NCI-H1436 (cell line): ENCODE measurements around the gene TBX1.
"Not testable (repeated sequence)": the region's sequence is repeated elsewhere in the genome, so short reads cannot be mapped to it uniquely, and the experiment has no call there.

Experiments used
- DNase-seq: peaks from one replicate; lab custom pipeline; 2025; lab: John Stamatoyannopoulos, UW

TBX1 gene

DNA sequence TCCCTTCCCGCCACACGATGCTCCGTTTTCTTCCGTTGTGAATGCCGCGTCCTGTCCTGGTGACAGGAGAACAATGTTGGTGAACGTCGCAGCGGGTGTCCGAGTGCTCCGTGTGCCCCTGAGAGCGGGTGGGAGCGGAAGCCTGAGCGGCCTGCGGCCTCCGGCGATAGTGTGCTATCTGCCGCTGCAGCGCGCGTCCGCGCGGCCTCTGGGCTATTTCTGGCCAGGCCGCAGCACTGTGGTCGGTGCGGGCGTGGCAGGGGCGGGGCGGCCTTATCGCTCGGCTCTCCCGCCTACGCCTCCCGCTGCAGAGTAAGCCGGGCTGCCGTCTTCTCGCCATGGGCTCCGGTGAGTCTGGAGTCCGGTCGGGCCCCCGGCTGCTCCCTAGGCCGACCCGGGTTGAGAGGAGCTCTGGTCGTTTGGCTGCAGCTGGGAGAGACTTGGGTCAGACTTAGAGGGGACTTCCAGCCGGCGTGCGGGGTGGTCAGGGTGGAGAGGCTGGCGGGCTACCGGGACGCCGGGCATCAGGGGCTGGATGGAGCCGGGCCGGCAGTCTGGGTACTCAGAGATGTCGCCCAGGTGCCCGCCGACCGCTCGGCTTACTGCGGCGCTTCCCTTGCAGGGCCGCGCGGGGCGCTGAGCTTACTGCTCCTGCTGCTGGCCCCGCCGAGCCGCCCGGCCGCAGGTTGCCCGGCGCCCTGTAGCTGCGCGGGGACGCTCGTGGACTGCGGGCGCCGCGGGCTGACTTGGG lies 37.2 kb upstream of the TBX1 start, which contains the start of gene GP1BB:
GP1BB (plus strand) TSS at position 308 of the 751 bp plus-strand sequence; CDS start at position 339, 31 bp downstream.
- no peak for DNase-seq

DNA sequence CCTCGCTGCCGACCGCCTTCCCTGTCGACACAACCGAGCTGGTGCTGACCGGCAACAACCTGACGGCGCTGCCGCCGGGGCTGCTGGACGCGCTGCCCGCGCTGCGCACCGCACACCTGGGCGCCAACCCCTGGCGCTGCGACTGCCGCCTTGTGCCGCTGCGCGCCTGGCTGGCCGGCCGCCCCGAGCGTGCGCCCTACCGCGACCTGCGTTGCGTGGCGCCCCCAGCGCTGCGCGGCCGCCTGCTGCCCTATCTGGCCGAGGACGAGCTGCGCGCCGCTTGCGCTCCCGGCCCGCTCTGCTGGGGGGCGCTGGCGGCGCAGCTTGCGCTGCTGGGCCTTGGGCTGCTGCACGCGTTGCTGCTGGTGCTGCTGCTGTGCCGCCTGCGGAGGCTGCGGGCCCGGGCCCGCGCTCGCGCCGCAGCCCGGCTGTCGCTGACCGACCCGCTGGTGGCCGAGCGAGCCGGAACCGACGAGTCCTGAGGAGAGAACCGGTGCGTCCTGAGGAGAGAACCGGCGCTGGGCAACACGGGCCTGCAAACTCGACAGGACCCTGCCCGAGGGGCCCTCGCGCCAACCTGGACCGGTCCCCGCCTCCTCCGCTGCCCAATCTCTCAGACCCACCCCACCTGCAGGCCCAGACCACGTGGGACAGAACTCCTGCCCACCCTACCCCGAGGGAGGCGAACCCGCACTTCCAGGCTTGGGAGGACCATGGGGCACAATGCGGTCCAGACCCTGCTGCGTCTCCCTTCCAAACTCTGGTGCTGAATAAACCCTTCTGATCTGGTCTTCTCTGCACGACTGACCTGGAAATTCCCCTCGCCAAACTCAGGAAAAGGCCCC lies 36.4 kb upstream of the TBX1 start:
- no peak for DNase-seq

DNA sequence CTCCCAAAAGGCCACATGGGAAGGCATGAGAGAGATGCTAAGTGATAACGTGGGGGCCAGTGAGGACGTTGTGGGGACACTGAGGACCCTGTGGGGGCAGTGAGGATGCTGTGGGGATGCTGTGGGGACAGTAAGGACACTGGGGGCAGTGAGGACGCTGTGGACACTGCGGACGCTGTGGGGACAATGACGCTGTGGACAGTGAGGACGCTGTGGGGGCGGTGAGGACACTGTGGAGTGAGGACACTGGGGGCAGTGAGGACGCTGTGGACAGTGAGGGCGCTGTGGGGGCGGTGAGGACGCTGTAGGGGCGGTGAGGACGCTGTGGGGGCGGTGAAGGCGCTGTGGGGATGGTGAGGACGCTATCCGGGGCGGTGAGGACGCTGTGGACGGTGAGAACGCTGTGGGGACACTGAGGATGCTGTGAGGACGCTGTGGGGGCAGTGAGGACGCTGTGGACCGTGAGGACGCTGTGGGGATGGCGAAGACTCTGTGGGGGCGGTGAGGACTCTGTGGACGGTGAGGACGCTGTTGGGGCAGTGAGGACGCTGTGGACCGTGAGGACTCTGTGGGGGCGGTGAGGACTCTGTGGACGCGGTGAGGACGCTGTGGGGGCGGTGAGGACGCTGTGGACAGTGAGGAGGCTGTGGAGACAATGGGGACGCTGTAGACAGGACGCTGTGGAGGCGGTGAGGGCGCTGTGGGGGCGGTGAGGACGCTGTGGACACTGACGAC lies 35.5 kb upstream of the TBX1 start:
- DNase-seq, result no peak

DNA sequence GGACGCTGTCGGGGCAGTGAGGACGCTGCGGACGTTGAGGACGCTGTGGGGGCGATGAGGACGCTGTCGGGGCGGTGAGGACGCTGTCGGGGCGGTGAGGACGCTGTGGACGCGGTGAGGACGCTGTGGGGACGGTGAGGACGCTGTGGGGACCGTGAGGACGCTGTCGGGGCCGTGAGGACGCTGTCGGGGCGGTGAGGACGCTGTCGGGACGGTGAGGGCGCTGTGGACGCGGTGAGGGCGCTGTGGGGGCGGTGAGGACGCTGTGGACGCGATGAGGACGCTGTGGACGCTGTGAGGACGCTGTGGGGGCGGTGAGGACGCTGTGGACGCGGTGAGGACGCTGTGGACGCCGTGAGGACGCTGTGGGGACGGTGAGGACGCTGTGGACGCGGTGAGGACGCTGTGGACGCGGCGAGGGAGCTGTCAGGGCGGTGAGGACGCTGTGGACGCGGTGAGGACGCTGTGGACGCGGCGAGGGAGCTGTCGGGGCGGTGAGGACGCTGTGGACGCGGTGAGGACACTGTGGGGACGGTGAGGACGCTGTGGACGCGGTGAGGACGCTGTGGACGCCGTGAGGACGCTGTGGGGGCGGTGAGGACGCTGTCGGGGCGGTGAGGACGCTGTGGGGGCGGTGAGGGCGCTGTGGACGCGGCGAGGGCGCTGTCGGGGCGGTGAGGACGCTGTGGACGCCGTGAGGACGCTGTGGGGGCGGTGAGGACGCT lies 34.4 kb upstream of the TBX1 start:
- DNase-seq, result not testable (repeated sequence)

DNA sequence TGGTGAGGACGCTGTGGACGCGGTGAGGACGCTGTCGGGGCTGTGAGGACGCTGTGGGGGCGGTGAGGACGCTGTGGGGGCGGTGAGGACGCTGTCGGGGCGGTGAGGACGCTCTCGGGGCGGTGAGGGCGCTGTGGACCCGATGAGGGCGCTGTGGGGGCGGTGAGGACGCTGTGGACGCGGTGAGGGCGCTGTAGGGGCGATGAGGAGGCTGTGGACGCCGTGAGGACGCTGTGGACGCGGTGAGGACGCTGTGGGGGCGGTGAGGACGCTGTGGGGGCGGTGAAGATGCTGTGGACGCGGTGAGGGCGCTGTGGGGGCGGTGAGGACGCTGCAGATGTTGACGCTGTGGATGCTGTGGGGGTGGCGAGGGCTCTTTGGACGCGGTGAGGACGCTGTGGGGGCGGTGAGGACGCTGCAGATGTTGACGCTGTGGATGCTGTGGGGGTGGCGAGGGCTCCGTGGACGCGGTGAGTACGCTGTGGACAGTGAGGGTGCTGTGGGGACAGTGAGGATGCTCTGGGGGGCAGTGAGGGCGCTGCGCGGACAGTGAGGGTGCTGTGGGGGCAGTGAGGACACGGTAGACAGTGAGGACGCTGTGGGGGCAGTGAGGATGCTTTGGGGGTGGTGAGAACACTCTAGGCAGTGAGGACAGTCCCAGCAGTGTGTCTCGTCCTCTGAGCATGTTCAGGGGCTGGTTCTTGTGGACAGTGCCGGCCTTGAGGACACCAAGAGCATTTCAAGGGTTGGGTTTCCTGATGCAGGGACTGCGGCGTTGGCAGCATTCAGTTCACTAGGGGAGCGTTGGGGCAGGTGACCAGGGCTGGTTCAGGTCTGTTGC lies 33.0 kb upstream of the TBX1 start:
- no peak for DNase-seq

DNA sequence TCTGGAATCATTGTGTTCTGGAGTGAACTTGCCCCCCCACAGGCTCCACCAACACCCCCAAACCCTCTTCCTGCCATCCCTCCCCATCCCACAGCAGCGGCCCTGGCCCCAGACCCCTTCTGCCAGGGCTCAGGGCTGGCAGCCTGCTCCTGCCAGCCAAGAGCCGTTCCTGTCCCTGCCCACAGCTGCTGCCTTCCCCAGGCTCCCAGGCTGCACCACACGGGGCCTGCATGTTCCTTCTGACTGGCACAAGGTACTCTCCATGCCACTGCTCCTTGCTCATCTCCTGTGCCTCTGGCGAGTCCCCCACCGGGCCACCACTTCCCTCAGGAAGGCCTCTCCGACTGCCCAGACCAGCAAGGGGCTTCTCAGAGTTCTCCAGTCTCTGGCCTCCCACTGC lies 32.3 kb upstream of the TBX1 start:
- no peak for DNase-seq

DNA sequence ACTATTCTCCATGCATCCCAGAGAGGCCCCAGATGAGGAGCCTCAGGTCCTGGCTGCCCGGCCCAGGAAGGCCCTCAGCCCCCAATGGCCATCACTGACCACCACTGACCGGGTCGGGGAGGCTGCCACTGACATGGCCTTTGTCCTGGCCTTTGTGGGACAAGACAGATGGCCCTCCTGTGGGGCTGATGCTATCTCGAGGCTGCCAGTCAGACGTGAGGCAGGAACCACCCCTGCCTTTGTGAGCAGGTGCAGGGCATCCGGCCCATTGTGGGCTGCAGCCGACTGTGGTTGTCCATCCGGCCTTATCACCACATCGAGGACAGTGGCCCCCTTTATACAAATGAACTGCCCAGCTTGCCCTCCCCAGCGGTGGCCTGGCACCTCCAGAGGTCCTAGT lies 31.7 kb upstream of the TBX1 start:
- DNase-seq, result no peak

DNA sequence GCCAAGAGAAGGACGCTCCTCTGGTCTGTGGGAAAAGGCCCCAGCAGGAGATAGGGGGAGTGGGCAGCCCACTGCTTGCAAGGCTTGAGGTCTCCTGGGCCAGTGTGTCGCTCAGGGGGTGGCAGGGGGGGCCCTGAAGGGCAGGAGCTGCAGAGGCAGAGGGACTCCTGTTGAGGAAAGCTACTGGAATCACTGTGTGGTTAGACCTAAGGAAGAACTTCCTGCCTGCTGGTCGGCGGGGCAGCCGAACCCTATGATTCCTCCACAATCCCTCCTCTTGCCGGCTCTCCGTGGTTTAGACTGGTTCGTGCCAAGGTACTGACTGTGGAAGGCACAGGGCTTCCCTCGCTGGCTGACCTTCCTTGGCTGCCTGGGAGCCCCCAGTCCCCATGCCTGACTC lies 31.1 kb upstream of the TBX1 start:
- DNase-seq, result no peak

DNA sequence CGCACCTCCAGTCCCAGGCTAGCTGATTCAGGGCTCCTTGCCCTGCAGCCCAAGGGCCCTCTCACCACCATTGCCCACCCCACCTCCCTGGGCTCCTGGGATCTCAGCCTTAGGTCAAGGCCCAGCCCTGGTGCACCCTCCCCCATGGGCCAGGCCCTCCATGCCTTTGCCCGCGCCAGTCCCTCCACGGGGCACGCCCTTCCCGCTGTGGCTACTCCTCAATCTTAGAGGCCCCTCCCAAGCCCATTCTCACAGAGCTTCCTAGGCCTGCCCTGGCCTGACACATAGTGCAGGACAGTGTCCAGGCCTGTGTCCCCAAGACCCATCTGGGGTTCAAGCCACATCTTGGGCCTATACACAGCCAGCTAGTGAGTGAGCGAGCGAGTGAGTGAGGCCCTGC lies 30.4 kb upstream of the TBX1 start:
- DNase-seq, result no peak

DNA sequence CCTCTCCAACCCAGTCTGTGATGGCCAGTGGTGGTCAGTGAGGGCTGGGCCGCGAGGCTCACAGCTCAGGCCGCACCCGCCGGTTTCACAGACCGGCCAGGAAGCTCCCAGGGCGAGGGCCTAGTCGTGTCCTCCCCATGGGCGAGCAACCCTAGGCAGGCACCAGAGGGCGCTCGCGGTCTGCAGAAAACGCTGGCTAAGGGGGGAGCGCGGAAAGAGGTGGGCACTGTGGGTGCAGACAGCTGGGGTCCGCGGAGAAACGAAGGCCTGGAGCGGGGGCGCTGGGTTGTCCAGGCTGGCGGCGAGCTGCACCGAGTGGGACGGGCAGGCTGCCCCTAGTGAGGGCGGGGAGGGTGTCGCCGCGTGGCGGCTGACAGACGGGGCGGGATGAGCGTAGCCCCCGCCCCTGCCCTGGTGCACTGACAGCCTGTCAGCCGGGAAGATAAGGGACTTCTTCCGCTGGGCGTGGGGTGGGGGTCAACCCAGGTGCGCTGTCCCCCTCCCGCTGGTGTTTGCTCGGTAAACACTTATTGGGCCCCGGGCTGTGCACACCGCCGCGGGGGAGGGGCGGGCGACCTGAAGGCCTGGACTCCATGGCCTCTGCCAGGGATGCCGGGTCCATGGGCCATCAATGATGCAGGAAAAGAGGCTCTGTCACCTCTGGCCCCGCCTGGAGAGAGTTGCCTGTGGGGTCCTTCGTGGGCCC lies 29.8 kb upstream of the TBX1 start:
- DNase-seq, result peak; percentile 45

DNA sequence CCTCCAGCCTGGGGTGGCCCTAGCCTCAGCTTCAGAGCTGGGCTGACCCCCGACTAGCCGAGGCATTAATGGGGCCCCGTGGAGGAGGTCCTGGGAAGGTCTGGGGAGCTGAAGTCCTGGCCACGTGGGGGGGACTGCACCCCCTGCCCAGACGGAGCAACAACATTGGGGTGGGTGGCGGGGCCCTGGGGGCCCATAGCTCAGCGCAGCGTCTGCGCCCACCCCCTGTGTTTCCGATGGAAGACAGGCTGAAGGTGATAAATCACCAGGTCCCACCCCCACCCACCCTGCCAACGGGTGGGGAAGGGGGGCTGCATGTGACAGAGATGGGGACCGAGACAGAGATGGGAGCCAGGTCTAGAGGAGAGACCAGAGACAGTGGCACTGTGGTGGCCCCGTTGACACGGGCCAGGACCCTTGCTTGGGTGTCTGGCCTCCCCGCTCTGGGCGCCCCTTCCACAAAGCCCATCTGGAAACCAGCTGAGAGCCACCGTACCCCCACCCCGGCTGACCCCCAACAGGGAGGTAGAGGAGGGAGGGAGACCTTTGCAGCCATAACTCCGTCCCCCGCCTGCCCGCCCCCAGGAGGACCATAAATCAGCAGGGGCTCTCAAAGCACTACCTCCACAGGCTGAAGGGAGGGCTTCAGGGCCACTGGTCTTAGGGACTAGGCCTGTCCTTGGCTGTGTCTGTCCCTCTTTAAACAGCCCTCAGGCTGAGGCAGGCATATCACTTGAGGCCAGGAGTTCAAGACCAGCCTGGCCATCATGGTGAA lies 29.0 kb upstream of the TBX1 start:
- DNase-seq, result no peak

DNA sequence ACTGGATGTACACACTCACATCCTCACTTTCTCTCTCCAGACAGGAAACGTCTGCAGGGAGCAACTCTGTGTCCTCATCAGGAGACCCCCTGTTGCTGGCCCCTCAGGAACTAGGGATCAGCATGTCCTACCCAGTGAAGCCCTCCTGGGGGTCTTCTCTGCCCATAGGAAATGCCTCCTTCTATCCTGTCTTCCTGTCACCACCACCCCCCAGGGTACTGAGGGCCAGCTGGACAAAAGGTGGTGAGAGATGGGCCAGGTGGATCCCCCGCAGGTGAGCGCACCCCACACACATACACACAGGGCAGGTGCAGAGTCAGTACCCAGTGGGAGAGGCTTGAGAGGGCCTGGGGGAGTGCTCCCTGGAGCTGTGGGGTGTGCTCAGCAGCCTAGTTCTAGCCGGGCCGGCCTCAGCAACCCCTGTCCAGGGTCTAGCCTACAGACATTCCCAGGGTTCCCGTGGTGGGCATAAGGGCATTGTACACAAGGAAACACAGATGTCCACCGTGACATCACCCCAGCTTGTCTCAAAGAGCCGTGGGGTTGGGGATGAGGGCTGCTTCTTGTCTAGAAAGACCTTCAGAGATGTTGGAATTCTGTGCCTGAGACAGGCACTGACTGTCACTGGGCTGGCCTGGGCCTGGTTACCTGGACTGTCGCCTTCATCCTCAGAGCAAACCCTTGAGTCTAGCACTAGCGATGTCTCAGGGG lies 28.0 kb upstream of the TBX1 start:
- DNase-seq, result no peak

DNA sequence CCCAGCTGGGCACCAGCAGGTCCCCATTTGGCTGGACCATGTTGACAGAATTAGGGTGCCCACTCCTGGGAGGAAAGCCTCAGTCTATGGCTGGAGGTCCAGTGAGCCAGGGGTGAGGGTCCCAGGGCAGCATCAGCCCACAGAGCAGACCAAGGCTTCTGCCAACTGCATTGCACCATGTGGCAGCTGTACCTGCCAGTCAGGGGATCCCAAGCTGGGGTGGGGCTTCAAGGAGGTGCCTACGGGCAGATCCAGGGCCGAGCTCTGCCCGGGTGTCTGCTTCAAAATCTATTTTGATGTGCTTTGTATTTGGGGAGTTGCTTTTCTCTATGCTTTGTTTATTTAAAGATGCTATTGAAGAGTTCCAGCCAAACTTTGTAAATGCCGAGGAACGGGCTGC lies 26.8 kb upstream of the TBX1 start:
- no peak for DNase-seq

DNA sequence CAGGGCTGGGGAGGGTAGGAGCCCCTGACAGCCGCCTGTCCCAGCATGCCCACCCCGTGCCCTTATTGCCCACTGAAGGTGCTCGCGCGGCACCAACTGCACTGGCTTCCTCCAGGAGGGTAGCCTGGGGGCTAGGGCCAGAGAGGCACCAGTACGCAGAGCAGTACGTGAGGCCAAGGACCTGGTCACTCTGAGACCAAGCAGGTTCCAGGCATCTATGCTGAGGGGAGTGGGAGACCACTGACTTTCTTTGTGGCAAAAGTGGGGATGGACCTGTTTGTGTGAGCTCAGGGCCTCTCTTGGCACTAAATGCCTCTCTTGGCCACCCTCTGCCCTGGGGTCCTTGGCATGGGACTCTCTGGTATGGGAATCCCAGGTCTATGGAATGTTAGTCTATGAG lies 26.4 kb upstream of the TBX1 start:
- DNase-seq, result no peak

DNA sequence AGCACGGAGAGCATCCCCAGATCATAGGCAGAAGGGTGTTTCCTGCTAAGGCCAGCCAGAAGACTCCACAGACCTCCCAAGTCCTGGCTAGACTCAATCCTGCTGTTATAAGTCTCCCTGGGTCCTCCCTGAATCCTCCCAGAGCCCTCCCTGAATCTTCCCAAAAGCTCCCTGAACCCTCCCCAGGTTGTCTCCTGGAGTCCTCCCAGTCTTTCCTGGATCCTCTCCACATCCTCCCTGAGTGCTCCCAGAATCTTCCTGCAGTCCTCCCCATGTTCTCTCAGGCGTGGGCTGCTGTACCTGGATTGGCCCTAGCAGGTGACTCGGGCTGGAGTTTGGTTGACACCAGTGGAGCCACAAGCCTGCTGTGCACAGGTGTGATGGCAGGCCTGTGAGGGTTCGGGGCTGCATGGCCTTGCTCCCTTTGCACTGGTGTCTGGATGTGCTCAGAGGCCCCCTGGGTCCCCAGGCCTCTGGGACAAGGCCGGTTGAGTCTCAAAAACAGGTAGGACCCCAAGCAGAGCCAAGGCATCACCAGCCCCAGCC lies 25.7 kb upstream of the TBX1 start:
- DNase-seq, result no peak

DNA sequence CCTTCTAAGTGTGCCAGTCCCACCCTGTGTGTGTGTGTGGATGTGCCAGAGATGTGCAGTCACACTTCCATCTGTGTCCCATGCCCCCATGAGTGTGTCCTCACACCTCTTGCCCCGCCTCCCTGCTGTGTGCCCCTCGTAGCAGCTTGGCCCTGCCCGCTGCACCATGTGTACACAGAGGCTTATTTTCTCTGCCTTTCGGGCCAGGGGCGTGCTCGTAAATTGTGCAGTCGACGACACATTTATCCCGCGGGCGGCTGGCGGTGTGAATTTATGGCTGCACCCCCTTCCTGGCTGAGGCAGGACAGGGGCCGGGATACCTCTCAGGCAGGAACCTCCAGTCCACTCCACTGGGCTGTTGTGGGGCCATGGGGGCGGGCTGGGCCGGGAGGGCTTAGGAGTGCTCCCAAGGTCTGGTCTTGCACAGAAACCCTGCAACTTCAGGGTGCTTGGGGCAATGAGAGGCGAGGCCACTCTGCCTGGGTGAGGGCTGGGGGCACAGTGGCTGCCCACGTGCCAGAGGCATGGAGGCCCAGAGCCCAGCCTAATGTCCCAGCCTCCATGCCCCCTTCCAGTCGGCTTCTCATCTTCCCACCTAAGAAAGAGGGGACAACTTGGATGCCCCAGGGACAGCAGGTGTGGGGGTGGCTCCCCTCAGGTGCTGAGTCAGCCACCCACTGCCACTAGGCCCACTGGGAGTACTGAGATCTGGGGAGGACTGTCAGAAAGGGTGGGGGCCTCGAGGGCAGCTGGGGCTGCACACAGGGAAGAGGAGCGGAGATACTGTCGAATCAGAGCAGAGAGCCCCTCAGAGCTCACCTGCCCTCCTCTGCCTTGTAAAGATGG lies 24.7 kb upstream of the TBX1 start:
- no peak for DNase-seq

DNA sequence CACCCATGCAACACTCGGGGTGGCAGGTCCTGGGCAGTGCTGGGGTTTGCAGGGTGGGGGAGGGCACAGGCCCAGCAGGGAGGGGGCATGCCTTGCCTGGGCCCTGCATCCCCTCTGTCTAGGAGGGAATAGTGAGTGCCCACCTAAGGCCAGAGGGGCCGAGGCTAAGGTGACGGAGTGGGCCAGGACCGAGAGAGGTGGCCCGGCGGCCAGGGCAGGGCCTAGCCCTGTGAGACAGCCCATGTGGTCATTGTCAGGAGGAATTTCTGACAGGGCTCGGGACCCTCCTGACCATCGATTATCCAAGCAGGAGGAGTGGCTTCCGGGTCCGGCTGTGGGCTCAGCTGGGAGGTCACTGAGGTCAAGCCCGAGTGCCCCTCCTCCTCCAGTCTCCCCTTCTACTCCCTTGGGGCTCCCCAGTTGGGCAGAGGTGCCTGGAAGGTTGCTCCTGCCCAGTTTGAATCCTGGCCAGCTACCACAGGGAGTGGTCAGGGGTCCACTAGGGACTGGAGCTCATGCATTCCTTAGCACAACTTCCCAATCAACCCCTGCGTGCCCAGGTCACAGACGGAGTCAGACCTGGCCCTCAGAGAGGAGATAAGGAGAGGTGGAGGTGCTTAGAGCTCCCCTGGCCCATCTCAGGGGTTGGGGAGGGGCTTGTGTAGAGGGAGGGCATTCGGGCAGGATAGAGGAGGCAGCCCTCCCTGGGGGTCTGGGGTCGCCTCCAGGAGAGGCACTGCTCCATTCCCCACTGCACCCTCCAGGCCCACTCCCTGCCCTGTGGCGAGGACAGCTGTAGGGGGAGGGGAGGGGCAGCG lies 22.5 kb upstream of the TBX1 start:
- no peak for DNase-seq
